SK-N-SH (cell line): Measurements from ENCODE around the gene MGLL. TPM values are rescaled to one million over a fixed set of nuclear protein-coding genes. Genes with fewer than 3 reads are reported as not detected.

ENCODE experiments used
- CTCF ChIA-PET: fragments of 300-600, 350-600 bp; formaldehyde crosslinking; extraction: SDS; loops from one replicate; lab custom pipeline; 2021; lab: Yijun Ruan, JAX
- POLR2A ChIA-PET: fragments of 350-600 bp; sonication (Branson Sonifier 250); formaldehyde crosslinking; extraction: SDS; loops from one replicate; lab custom pipeline; 2020; ENCODE audit warnings: antibody characterized with exemption, inconsistent platforms; lab: Yijun Ruan, JAX
- DNase-seq: peaks from one replicate; pipeline ENCODE4 v3.0.0; 2012
- H2AFZ ChIP-seq: fragments of 200-600 bp; sonication (generic); 2 replicates; pipeline ENCODE4 v1.8.1; 2016; ENCODE audit warnings: antibody characterized with exemption, mild to moderate bottlenecking, low read depth
- H3F3A ChIP-seq: fragments of 200-600 bp; sonication (generic); replicated peaks from 2 replicates; pipeline ENCODE3; 2016; ENCODE audit warnings: antibody characterized with exemption, mild to moderate bottlenecking; ENCODE audit not compliant: insufficient read depth
- H3K27ac ChIP-seq, 2 experiments: fragments of 200-500 bp in 1 of 2; fragments of 200-600 bp in 1 of 2; sonication (Bioruptor generic) in 1 of 2; sonication (generic), shearing (Covaris generic) in 1 of 2; 2 replicates each; pipeline versions ENCODE4 v1.5.1 to v1.6.1; 2014 to 2016; ENCODE audit warnings: low read depth in 2 of 2, inconsistent platforms in 1 of 2, low read length in 1 of 2, mild to moderate bottlenecking in 1 of 2, mixed read lengths in 1 of 2
- H3K27me3 ChIP-seq: fragments of 200-600 bp; sonication (generic), shearing (Covaris generic); 2 replicates; pipeline ENCODE4 v1.6.1; 2016; ENCODE audit warnings: mixed run types; ENCODE audit not compliant: insufficient read depth
- H3K36me3 ChIP-seq, 2 experiments: fragments of 200-500 bp in 1 of 2; fragments of 200-600 bp in 1 of 2; sonication (Bioruptor generic) in 1 of 2; sonication (generic) in 1 of 2; replicated peaks in 1 of 2; 2 replicates each; pipeline versions ENCODE3 to v1.5.1; 2014 to 2016; ENCODE audit warnings: low read length in 1 of 2, mild to moderate bottlenecking in 1 of 2; ENCODE audit not compliant: insufficient read depth in 2 of 2, control insufficient read depth in 1 of 2
- H3K4me1 ChIP-seq, 2 experiments: fragments of 200-500 bp in 1 of 2; fragments of 200-600 bp in 1 of 2; sonication (Bioruptor generic) in 1 of 2; sonication (generic), shearing (Covaris generic) in 1 of 2; 2 replicates each; pipeline versions ENCODE4 v1.5.1 to v1.6.1; 2014 to 2016; ENCODE audit warnings: low read depth in 1 of 2, low read length in 1 of 2, mixed run types in 1 of 2; ENCODE audit not compliant: insufficient read depth in 2 of 2, control insufficient read depth in 1 of 2
- H3K4me2 ChIP-seq: fragments of 200-600 bp; sonication (generic), shearing (Covaris generic); 2 replicates; pipeline ENCODE4 v1.6.1; 2017; ENCODE audit warnings: mixed run types
- H3K4me3 ChIP-seq, 2 experiments: fragments of 200-500 bp in 1 of 2; fragments of 200-600 bp in 1 of 2; sonication (Bioruptor generic) in 1 of 2; sonication (generic), shearing (Covaris generic) in 1 of 2; 2 replicates each; pipeline versions ENCODE4 v1.5.1 to v1.8.1; 2014 to 2016; ENCODE audit warnings: low read depth in 2 of 2, inconsistent platforms in 1 of 2, low read length in 1 of 2, mild to moderate bottlenecking in 1 of 2, mixed read lengths in 1 of 2, moderate library complexity in 1 of 2
- H3K79me2 ChIP-seq: fragments of 200-600 bp; sonication (generic); 2 replicates; pipeline ENCODE4 v1.8.1; 2017; ENCODE audit warnings: mild to moderate bottlenecking; ENCODE audit not compliant: insufficient read depth
- H3K9ac ChIP-seq: fragments of 200-600 bp; sonication (generic); 2 replicates; pipeline ENCODE4 v1.6.1; 2017; ENCODE audit warnings: mixed run types
- H3K9me2 ChIP-seq: fragments of 200-600 bp; sonication (generic); 2 replicates; pipeline ENCODE4 v1.6.1; 2017; ENCODE audit warnings: mixed run types
- H3K9me3 ChIP-seq: fragments of 200-600 bp; sonication (generic); 2 replicates; pipeline ENCODE4 v1.6.1; 2017; ENCODE audit warnings: mixed run types, mild to moderate bottlenecking, moderate library complexity
- H4K20me1 ChIP-seq: fragments of 200-600 bp; sonication (generic); 2 replicates; pipeline ENCODE4 v1.6.1; 2017; ENCODE audit warnings: mild to moderate bottlenecking, mixed run types; ENCODE audit not compliant: insufficient read depth
- ELF1 ChIP-seq: IDR thresholded peaks from 2 replicates; pipeline ENCODE4 v1.4.0; 2012
- EP300 ChIP-seq, 2 experiments: IDR thresholded peaks; 2 replicates each; pipeline versions ENCODE4 v1.4.0 to v1.6.1; 2012; ENCODE audit warnings: borderline replicate concordance in 1 of 2, low read depth in 1 of 2, low read length in 1 of 2
- EZH2phosphoT487 ChIP-seq: fragments of 200-600 bp; sonication (generic); IDR thresholded peaks from 2 replicates; pipeline ENCODE4 v1.6.1; 2017; ENCODE audit warnings: low read depth, mixed run types, mild to moderate bottlenecking, antibody characterized with exemption, moderate library complexity, borderline replicate concordance
- GATA2 ChIP-seq: sonication (generic); formaldehyde crosslinking; IDR thresholded peaks from 2 replicates; pipeline ENCODE4 v1.5.0; 2020; ENCODE audit warnings: mild to moderate bottlenecking, missing genetic modification reagents
- JUND ChIP-seq: IDR thresholded peaks from 2 replicates; pipeline ENCODE4 v1.4.0; 2012
- MXI1 ChIP-seq: IDR thresholded peaks from 2 replicates; pipeline ENCODE4 v1.6.1; 2012; ENCODE audit warnings: mild to moderate bottlenecking, low read depth, low read length, improper control_type of control experiment
- NRF1 ChIP-seq: IDR thresholded peaks from 2 replicates; pipeline ENCODE4 v1.6.1; 2012; ENCODE audit warnings: low read depth, mild to moderate bottlenecking, low read length
- RAD21 ChIP-seq: IDR thresholded peaks from 2 replicates; pipeline ENCODE4 v1.6.1; 2012; ENCODE audit warnings: mild to moderate bottlenecking, low read length
- SMC3 ChIP-seq: IDR thresholded peaks from 2 replicates; pipeline ENCODE4 v1.6.1; 2012; ENCODE audit warnings: low read depth, low read length, improper control_type of control experiment
- WGBS: methylation state at CpG from one replicate; pipeline ENCODE4 v1.1.6; 2017; ENCODE audit warnings: low lambda C conversion rate; 5-methylcytosine and 5-hydroxymethylcytosine counted together
- polyA plus RNA-seq, 3 experiments: library from polyadenylated mRNA; depleted of rRNA; stranded (reverse); fragments of >200 nt; gene quantifications; 2 replicates each; pipeline ENCODE4 v1.2.3, GENCODE V29; 2012
- TF ChIP-seq, protein P1 (sequence below): fragments of 150-350 bp; IDR thresholded peaks from 2 replicates; pipeline ENCODE4 v1.6.1; 2017; ENCODE audit warnings: antibody characterized with exemption, low read length, low read depth, borderline replicate concordance
- TF ChIP-seq, protein P2 (sequence below): fragments of 200-600 bp; sonication (generic); IDR thresholded peaks from 2 replicates; pipeline ENCODE4 v1.6.1; 2017; ENCODE audit warnings: antibody characterized with exemption, mild to moderate bottlenecking, moderate library complexity

MGLL gene
- polyA plus RNA-seq, 1 of the 3 experiments (the other 2 are of a cell fraction), result 2.2 TPM

DNA sequence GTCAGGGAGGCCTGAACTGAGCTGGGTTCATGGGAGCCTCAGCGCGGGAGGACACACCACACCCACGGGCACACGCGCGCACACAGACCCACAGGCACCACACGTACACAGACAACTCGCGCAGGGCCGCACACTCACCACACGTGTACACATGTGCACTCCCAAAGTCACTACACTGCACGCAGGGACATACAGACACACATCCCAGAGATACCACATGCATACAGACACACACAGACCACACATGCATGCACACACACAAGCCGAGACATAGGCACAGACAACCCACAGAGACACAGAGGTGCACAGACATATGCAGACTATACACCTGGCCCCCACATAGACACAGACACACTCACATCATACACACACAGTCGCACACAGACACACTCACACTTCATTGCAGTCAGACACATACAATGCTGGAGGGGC is 1.1 kb upstream of the MGLL start:
- Histone ChIP-seq H3K9ac (no peak overlapping the region), H2AFZ (no peak overlapping the region; the same call in 1 of the 2 replicates), H3F3A (no peaks in the 10 kb centered on the region), H3K36me3 (no peaks in the 10 kb centered on the region), H3K4me1 (peaks cover 13 to 16% of the 10 kb centered on the region in 2 experiments; a peak in 2 of 4 replicates), H3K79me2 (no peaks in the 10 kb centered on the region), H3K9me3 (peaks cover 11% of the 10 kb centered on the region; the same call in 1 of the 2 replicates), H3K4me2 (peak overlapping the region; percentile 62; the same call in 1 of the 2 replicates), H3K4me3 (peak overlapping the region; percentile 33 to 63; a peak in 3 of 4 replicates), H4K20me1 (no peaks in the 10 kb centered on the region), H3K9me2 (no peaks in the 10 kb centered on the region), H3K27ac (no peak overlapping the region; a peak in 1 of 4 replicates), H3K27me3 (no peaks in the 10 kb centered on the region)
- WGBS, result 62% methylated on average over 14 of the region's 14 CpGs
- TF ChIP-seq SMC3, result peak; percentile 8; the same call in 1 of the 2 replicates
- TF ChIP-seq, protein P1, sequence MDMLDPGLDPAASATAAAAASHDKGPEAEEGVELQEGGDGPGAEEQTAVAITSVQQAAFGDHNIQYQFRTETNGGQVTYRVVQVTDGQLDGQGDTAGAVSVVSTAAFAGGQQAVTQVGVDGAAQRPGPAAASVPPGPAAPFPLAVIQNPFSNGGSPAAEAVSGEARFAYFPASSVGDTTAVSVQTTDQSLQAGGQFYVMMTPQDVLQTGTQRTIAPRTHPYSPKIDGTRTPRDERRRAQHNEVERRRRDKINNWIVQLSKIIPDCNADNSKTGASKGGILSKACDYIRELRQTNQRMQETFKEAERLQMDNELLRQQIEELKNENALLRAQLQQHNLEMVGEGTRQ, result no peak
- TF ChIP-seq GATA2 (CRISPR knock-in tag), result no peak
- TF ChIP-seq, protein P2, sequence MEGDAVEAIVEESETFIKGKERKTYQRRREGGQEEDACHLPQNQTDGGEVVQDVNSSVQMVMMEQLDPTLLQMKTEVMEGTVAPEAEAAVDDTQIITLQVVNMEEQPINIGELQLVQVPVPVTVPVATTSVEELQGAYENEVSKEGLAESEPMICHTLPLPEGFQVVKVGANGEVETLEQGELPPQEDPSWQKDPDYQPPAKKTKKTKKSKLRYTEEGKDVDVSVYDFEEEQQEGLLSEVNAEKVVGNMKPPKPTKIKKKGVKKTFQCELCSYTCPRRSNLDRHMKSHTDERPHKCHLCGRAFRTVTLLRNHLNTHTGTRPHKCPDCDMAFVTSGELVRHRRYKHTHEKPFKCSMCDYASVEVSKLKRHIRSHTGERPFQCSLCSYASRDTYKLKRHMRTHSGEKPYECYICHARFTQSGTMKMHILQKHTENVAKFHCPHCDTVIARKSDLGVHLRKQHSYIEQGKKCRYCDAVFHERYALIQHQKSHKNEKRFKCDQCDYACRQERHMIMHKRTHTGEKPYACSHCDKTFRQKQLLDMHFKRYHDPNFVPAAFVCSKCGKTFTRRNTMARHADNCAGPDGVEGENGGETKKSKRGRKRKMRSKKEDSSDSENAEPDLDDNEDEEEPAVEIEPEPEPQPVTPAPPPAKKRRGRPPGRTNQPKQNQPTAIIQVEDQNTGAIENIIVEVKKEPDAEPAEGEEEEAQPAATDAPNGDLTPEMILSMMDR, result no peak; the same call in 1 of the 2 replicates
- CTCF ChIA-PET, result interaction anchor here (0.9 to 3.4 kb wide), 14 partner anchors 17 to 310 kb away, joined by 3 to 27 read pairs (median 4); no protein-coding TSS in a partner anchor
- POLR2A ChIA-PET, result interaction anchor here (0.6 to 1.7 kb wide), 2 partner anchors 126 to 132 kb away, joined by 3 to 5 read pairs; no protein-coding TSS in a partner anchor
- DNase-seq, result no peak

DNA sequence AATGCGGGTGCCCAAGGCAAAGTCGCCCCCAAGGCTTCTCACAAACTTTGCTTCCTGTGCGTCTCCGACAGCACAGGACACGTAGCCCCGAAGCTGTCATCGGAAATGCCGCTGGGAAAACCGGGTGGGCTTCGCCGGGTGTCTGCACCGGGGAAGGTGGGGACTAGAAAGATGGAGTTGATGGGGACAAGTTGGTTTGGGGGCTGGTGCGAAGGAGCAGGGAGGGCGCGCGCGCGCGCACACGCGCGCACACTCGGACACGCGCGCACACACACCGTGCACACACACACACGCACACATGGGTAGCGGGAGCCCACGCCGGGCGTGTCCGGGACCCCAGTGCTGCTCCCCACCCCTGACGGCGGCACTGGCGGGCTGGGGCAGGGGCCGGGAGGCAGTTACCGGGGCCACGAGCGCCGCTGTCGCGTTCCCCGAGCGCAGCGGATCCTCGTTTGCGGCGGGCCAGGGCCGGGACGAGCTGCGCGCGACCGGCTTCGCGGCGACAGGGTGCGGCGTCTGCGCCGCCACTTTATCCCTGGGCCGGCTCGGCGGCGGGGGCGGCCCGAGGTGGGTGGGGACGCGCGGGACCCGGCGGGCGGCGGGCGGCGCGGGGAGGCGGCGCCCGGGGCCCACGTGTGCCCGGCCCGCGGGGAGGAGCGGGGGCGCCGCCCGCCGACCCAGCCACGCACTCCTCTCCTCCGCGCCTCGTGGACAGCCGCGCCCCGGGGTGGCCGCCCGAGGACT is 539 bp upstream of the MGLL start:
- peaks cover 6% of the 10 kb centered on the region; the same call in 1 of the 2 replicates for H3K9me3 ChIP-seq
- TF ChIP-seq MXI1 (peak; percentile 36; the same call in 1 of the 2 replicates), JUND (no peak), ELF1 (no peak), NRF1 (peak; percentile 8; the same call in 1 of the 2 replicates), EZH2phosphoT487 (no peak), EP300 (IDR thresholded peaks at IDR 0.05; ENCODE audit: borderline replicate concordance in 1 of 2, low read depth in 1 of 2, low read length in 1 of 2) (no peak), RAD21 (peak; percentile 43)
- H3K4me1 ChIP-seq, result peaks cover 13 to 16% of the 10 kb centered on the region in 2 experiments; a peak in 2 of 4 replicates
- H3K27me3 ChIP-seq, result no peaks in the 10 kb centered on the region
- WGBS, result 1% methylated on average over 32 of the region's 99 CpGs
- no peaks in the 10 kb centered on the region for H3K36me3 ChIP-seq
- H3K27ac ChIP-seq, result peak overlapping the region in 1 of 2 experiments; percentile 40; a peak in 1 of 4 replicates
- ChIA-PET POLR2A (interaction anchor here (0.6 to 1.7 kb wide), 2 partner anchors 125 to 131 kb away, joined by 3 to 5 read pairs; no protein-coding TSS in a partner anchor), CTCF (interaction anchor here (0.7 to 3.4 kb wide), 18 partner anchors 15 to 311 kb away, joined by 3 to 27 read pairs (median 4); no protein-coding TSS in a partner anchor)
- peak overlapping the region; percentile 63 to 79 for H3K4me3 ChIP-seq
- no peaks in the 10 kb centered on the region for H3K79me2 ChIP-seq
- H3F3A ChIP-seq, result no peaks in the 10 kb centered on the region
- H3K4me2 ChIP-seq, result peak overlapping the region; percentile 98
- H4K20me1 ChIP-seq, result no peaks in the 10 kb centered on the region
- peak overlapping the region; percentile 61 for H3K9ac ChIP-seq
- peak; percentile 84 for DNase-seq
- H2AFZ ChIP-seq, result peak overlapping the region; percentile 95
- no peaks in the 10 kb centered on the region for H3K9me2 ChIP-seq
